ENCODE results near the gene HMOX1. TPM values are rescaled to one million over a fixed set of nuclear protein-coding genes. Genes with fewer than 3 reads are reported as not detected.

Gene HMOX1
- total and polyA plus RNA-seq, 2 donors (not counting 3 experiments of a cell fraction or from before 2014, with no cell fraction given): 41.1 to 69.1 TPM

DNA sequence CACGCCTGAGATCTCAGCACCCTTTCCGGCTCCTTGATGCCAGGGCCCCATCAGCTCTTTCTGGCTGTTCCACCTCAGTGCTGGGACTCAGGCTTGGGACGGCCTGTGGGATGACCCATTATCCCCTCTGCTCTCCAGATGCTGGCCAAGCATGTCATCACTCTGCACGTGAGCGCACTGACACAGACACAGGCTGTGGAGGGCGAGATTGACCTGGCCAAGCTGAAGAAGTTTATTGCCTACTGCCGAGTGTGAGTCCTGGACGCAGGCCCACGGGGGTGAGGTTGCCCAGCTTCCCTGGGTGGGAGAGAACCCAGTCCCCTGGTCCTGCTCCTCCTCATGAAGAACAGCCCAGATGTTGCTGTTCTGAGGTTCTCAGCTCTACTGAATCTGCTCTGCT, 36.7 kb downstream of the HMOX1 start:
- Histone ChIP-seq H3K9me3 (replicated peaks; ENCODE audit: control insufficient read depth, insufficient read depth, low read length) (no peaks in the 10 kb centered on the region), H3K4me2 (ENCODE audit: insufficient read depth, low read length) (no peak overlapping the region), H3K9me1 (replicated peaks; ENCODE audit: control insufficient read depth, extremely low read depth, insufficient read depth, low read length) (no peaks in the 10 kb centered on the region), H3K9ac (replicated peaks; ENCODE audit: extremely low read depth, insufficient read depth, low read length) (no peak overlapping the region), H3K36me3 (ENCODE audit: control insufficient read depth in 2 of 2, extremely low read depth in 1 of 2, insufficient read depth in 2 of 2, low read length in 2 of 2) (peaks cover 18 to 26% of the 10 kb centered on the region in 2 experiments), H3K4me1 (ENCODE audit: control insufficient read depth, extremely low read depth, insufficient read depth, low read length) (no peaks in the 10 kb centered on the region), H4K20me1 (replicated peaks; ENCODE audit: control insufficient read depth, extremely low read depth, insufficient read depth, low read length) (no peaks in the 10 kb centered on the region), H3K79me2 (ENCODE audit: control insufficient read depth, insufficient read depth, low read length) (no peaks in the 10 kb centered on the region), H3K27ac (ENCODE audit: insufficient read depth, low read depth, low read length) (no peak overlapping the region), H2AFZ (ENCODE audit: low read depth, low read length) (no peak overlapping the region), H3K27me3 (ENCODE audit: control insufficient read depth in 2 of 2, insufficient read depth in 2 of 2, low read length in 2 of 2) (no peaks in the 10 kb centered on the region), H3K4me3 (replicated peaks in 1 of 3; ENCODE audit: insufficient read depth in 1 of 3, low read depth in 1 of 3, low read length in 3 of 3) (no peak overlapping the region)
- intact Hi-C loops (cut with micrococcal nuclease): no loop called here
- dilution Hi-C loops (cut with MboI; ENCODE audit: extremely low pct_ligation_motif_present, low sequenced_read_pairs): no loop called here
- no TSS peak for BruUV-seq (replicated peaks)
- no peak for FAIRE-seq
- TF ChIP-seq POLR2A (IDR thresholded peaks at IDR 0.05; ENCODE audit: low read depth, low read length) (no peak), MYC (IDR thresholded peaks at IDR 0.05; ENCODE audit: low read depth, low read length) (no peak), GATA2 (IDR thresholded peaks at IDR 0.05; ENCODE audit: insufficient read depth, insufficient read length, low read depth, low read length) (no peak), EZH2 (IDR thresholded peaks at IDR 0.05; ENCODE audit: borderline replicate concordance, low read depth, low read length, severe bottlenecking) (no peak), POLR2AphosphoS5 (IDR thresholded peaks at IDR 0.05; ENCODE audit: insufficient read depth, low read depth, low read length) (no peak)
- TF ChIP-seq, protein P1, sequence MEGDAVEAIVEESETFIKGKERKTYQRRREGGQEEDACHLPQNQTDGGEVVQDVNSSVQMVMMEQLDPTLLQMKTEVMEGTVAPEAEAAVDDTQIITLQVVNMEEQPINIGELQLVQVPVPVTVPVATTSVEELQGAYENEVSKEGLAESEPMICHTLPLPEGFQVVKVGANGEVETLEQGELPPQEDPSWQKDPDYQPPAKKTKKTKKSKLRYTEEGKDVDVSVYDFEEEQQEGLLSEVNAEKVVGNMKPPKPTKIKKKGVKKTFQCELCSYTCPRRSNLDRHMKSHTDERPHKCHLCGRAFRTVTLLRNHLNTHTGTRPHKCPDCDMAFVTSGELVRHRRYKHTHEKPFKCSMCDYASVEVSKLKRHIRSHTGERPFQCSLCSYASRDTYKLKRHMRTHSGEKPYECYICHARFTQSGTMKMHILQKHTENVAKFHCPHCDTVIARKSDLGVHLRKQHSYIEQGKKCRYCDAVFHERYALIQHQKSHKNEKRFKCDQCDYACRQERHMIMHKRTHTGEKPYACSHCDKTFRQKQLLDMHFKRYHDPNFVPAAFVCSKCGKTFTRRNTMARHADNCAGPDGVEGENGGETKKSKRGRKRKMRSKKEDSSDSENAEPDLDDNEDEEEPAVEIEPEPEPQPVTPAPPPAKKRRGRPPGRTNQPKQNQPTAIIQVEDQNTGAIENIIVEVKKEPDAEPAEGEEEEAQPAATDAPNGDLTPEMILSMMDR (IDR thresholded peaks at IDR 0.05; ENCODE audit: extremely low read depth in 1 of 2, insufficient read depth in 1 of 2, low read depth in 1 of 2, low read length in 2 of 2): no peak
- TF ChIP-seq, protein P2, sequence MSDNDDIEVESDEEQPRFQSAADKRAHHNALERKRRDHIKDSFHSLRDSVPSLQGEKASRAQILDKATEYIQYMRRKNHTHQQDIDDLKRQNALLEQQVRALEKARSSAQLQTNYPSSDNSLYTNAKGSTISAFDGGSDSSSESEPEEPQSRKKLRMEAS (IDR thresholded peaks at IDR 0.05; ENCODE audit: insufficient read depth, insufficient read length): no peak
- POLR2A ChIA-PET: no interaction called here
- CTCF ChIA-PET: interaction anchor here (5.0 kb wide), 1 partner anchor 13 kb away, joined by 27 read pairs; no protein-coding TSS in a partner anchor
- DNase-seq (ENCODE audit: low read depth, low spot score): no peak

All from endothelial cell of umbilical vein (primary cell).